Gastrocnemius medialis (tissue), 4 donors: Measurements from ENCODE around the gene ACTBL2. TPM values are rescaled to one million over a fixed set of nuclear protein-coding genes. Genes with fewer than 3 reads are reported as not detected.
"Not testable (repeated sequence)": the region's sequence is repeated elsewhere in the genome, so short reads cannot be mapped to it uniquely, and the experiment has no call there.

Experiments
- ATAC-seq, 2 donors: fragments of 150-250 bp; one replicate each; pipeline ENCODE4 v1.9.1; 2016
- DNase-seq, 2 donors: peaks; one replicate each; pipeline ENCODE4 v3.0.0-alpha.2; 2019
- H3K27ac ChIP-seq, 4 donors: fragments of 200-600 bp; sonication (generic); 1 replicate in 1 of 4; 2 replicates in 3 of 4; pipeline ENCODE4 v1.5.1; 2016 to 2018; ENCODE audit warnings: mild to moderate bottlenecking in 2 of 4, moderate library complexity in 1 of 4
- H3K27me3 ChIP-seq, 3 donors: fragments of 200-600 bp; sonication (generic) in 2 of 3; 1 replicate in 1 of 3; 2 replicates in 2 of 3; pipeline versions ENCODE4 v1.5.1 to v1.6.0; 2016 to 2019; ENCODE audit warnings: mild to moderate bottlenecking in 1 of 3, moderate library complexity in 1 of 3
- H3K36me3 ChIP-seq, 2 donors: fragments of 200-600 bp; sonication (generic) in 1 of 2; one replicate each; pipeline ENCODE4 v1.5.1; 2017 to 2018
- H3K4me1 ChIP-seq, 2 donors: fragments of 200-600 bp; sonication (generic) in 1 of 2; one replicate each; pipeline ENCODE4 v1.5.1; 2016 to 2017; ENCODE audit warnings: mild to moderate bottlenecking in 2 of 2
- H3K4me3 ChIP-seq, 4 donors: fragments of 200-600 bp; sonication (generic) in 3 of 4; 1 replicate in 1 of 4; 2 replicates in 3 of 4; pipeline ENCODE4 v1.5.1; 2016 to 2019; ENCODE audit warnings: mild to moderate bottlenecking in 2 of 4
- H3K9me3 ChIP-seq, 3 donors: fragments of 200-600 bp; sonication (generic) in 2 of 3; 1 replicate in 1 of 3; 2 replicates in 2 of 3; pipeline ENCODE4 v1.5.1; 2016 to 2019
- POLR2A ChIP-seq, 2 donors: fragments of 450-650 bp; IDR thresholded peaks; one replicate each; pipeline ENCODE4 v1.6.1; 2017; ENCODE audit warnings: antibody characterized with exemption in 2 of 2, mild to moderate bottlenecking in 2 of 2, moderate library complexity in 2 of 2
- in situ Hi-C, 4 donors: fragments of 200-750 bp; cut with MboI; loops; one replicate each; pipeline versions ENCODE4 v1.15.0 to v1.8.0; 2017; ENCODE audit warnings: low sequenced_read_pairs in 4 of 4
- intact Hi-C: fragments of 100-400 bp; cut with DNase I; formaldehyde crosslinking; loops from one replicate; pipeline ENCODE4 v1.15.1; 2023; ENCODE audit warnings: low total_unique reads
- total RNA-seq, 4 donors: library from RNA; depleted of rRNA; stranded (reverse); fragments of >200 nt; gene quantifications; one replicate each; pipeline versions ENCODE4 v1.1.0 to v1.2.3, GENCODE V29; 2016
- TF ChIP-seq, protein P1 (sequence below), 5 experiments: fragments of 450-650 bp in 3 of 5; fragments of 200-600 bp in 2 of 5; sonication (generic) in 2 of 5; IDR thresholded peaks in 4 of 5; conservative IDR thresholded peaks in 1 of 5; 1 replicate in 4 of 5; 2 replicates in 1 of 5; pipeline ENCODE4 v1.5.1; 2016 to 2019; ENCODE audit warnings: antibody characterized with exemption in 5 of 5, mild to moderate bottlenecking in 3 of 5, moderate library complexity in 3 of 5

Gene ACTBL2
- total RNA-seq, 4 donors from 2014 or later, result not detected

DNA sequence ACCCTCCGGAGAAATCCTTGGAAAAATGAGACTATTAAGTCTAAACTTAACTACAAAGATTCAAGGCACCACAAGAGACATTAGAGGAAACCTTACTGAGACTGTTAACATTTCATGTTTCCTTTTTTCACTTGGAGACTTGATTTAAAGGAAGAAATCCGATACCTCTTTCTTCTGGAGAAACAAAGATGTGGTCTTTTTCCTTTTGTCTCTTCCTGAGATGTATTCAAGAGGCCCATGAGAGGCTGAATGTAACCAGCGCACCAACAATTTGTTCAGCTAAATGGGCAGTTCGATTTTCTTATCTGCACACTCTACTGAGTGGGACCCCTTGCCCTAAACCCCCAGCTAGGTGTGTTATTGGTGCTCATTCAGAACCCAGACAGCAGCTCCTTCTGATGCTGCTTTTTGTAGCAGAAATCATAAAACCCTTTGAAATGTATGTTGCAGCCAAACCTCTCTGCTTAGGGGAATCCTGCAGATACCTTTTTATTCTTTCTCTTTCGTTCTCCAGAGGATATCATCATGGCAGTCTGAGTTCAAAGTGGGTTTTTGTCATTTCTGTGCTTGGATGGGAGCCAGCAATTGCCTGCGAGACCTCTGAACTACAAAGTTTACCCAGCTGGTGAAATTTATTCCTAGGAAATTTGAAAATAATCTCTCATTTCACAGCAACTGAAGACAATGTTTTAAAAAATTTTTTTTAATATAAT, 41.9 kb upstream of the ACTBL2 start:
- Histone ChIP-seq H3K4me1 (peaks cover 7% of the 10 kb centered on the region in 2 donors), H3K27me3 (no peaks in the 10 kb centered on the region), H3K9me3 (no peaks in the 10 kb centered on the region), H3K4me3 (no peak overlapping the region), H3K27ac (no peak overlapping the region), H3K36me3 (no peaks in the 10 kb centered on the region)
- DNase-seq, result no peak
- in situ Hi-C loops (loop anchor here in 2 of 4 donors (25.0 kb wide), 2 partner anchors 238 to 263 kb away; no protein-coding TSS in a partner anchor), intact Hi-C loops (no loop called here)
- TF ChIP-seq, protein P1, sequence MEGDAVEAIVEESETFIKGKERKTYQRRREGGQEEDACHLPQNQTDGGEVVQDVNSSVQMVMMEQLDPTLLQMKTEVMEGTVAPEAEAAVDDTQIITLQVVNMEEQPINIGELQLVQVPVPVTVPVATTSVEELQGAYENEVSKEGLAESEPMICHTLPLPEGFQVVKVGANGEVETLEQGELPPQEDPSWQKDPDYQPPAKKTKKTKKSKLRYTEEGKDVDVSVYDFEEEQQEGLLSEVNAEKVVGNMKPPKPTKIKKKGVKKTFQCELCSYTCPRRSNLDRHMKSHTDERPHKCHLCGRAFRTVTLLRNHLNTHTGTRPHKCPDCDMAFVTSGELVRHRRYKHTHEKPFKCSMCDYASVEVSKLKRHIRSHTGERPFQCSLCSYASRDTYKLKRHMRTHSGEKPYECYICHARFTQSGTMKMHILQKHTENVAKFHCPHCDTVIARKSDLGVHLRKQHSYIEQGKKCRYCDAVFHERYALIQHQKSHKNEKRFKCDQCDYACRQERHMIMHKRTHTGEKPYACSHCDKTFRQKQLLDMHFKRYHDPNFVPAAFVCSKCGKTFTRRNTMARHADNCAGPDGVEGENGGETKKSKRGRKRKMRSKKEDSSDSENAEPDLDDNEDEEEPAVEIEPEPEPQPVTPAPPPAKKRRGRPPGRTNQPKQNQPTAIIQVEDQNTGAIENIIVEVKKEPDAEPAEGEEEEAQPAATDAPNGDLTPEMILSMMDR (IDR thresholded peaks at IDR 0.05 in 4 of 5, conservative IDR thresholded peaks at IDR 0.05 in 1 of 5), result no peak
- no peak for TF ChIP-seq POLR2A (IDR thresholded peaks at IDR 0.05)
- ATAC-seq, result no peak

DNA sequence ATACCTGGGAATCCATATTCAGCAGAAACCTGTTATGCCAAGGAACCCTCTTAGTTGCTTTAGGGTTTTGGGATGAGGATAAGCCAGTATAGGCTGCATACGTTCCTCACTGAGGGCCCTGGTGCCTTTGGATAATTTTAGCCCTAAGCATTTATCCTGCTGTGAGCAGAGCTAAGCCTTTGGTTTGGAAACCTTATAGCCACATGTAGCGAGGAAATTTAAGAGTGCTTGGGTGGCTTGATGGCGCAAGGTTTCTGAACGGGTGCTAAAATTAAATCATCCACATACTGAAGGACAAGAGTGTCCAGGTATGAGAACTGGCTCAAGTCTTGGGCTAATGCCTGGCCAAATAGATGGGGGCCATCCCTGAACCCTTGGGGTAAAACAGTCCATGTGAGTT, 39.9 kb upstream of the ACTBL2 start:
- ATAC-seq, result peak; percentile 54 to 65
- in situ Hi-C loops, result loop anchor here in 2 of 4 donors (25.0 kb wide), 2 partner anchors 240 to 265 kb away; no protein-coding TSS in a partner anchor
- H3K4me1 ChIP-seq, H3K27me3 ChIP-seq, intact Hi-C loops, H3K4me3 ChIP-seq, H3K9me3 ChIP-seq, H3K36me3 ChIP-seq: not testable (repeated sequence)
- peak overlapping the region in 3 of 4 donors; percentile 16 to 41 (median 26) for H3K27ac ChIP-seq
- DNase-seq, result peak; percentile 16 to 24

DNA sequence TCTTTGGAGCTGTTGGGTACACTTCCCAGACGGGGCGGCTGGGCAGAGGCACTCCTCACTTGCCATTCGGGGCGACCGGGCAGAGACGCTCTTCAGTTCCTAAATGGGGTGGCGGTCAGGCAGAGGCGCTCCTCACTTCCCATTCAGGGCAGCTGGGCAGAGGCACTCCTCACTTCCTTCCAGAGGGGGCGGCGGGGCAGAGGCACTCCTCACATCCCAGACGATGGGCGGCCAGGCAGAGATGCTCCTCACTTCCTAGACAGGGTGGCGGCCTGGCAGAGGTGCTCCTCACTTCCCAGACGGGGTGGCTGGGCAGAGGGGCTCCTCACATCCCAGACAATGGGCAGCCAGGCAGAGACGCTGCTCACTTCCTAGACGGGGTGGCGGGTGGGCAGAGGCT, 35.8 kb upstream of the ACTBL2 start:
- H3K9me3 ChIP-seq, H3K36me3 ChIP-seq, H3K27ac ChIP-seq, ATAC-seq, H3K4me3 ChIP-seq, DNase-seq, H3K27me3 ChIP-seq, H3K4me1 ChIP-seq, intact Hi-C loops: not testable (repeated sequence)
- in situ Hi-C loops, result loop anchor here in 2 of 4 donors (25.0 kb wide), 2 partner anchors 244 to 269 kb away; no protein-coding TSS in a partner anchor

DNA sequence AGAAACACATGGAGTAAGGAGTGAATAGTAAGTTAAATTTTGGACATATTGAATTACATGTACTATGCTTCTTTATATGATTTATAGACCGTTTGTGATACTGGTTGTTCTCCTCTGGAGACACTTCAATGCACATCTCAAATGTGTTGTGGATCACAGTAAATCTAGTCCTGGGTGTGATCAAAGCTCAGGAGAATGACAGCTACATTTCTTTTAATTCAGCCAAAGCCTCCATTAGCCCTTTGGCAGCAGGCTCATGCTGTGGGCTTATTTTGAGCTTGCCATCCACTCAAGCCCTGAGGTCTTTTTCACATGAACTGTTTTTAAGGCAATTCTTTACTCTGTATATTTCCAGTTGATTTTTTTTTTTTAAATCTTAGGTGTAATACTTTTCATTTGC, 34.6 kb upstream of the ACTBL2 start:
- TF ChIP-seq, protein P1 (IDR thresholded peaks at IDR 0.05 in 4 of 5, conservative IDR thresholded peaks at IDR 0.05 in 1 of 5), result no peak
- no peak for TF ChIP-seq POLR2A (IDR thresholded peaks at IDR 0.05)
- intact Hi-C loops (no loop called here), in situ Hi-C loops (loop anchor here in 2 of 4 donors (25.0 kb wide), 2 partner anchors 245 to 270 kb away; no protein-coding TSS in a partner anchor)
- no peak for DNase-seq
- no peaks in the 10 kb centered on the region for H3K27me3 ChIP-seq
- H3K4me1 ChIP-seq, result peaks cover 5 to 7% of the 10 kb centered on the region in 2 donors
- no peak overlapping the region for H3K4me3 ChIP-seq
- no peak overlapping the region for H3K27ac ChIP-seq
- no peaks in the 10 kb centered on the region for H3K36me3 ChIP-seq
- H3K9me3 ChIP-seq, result no peaks in the 10 kb centered on the region
- ATAC-seq, result no peak

DNA sequence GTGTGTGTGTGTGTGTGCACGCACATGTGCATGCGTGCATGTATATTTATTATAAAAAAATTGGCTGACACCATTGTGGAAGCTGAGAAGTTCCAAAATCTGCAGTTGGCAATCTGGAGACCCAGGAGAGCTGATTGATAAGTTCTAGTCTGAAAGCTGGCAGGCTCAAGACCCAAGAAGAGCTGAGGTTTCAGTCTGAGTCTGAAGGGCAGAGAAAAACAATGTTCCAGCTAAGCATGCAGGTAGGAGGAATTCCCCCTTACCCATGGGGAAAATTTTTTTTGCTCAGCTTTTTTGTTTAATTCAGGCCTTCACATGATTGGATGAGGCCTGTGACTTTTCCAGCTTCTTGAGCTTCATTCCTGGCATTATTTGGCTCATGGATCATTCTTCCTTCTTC, 31.2 kb upstream of the ACTBL2 start:
- no peak for ATAC-seq
- intact Hi-C loops, result no loop called here
- Histone ChIP-seq H3K27me3 (no peaks in the 10 kb centered on the region), H3K4me3 (no peak overlapping the region), H3K36me3 (no peaks in the 10 kb centered on the region), H3K9me3 (no peaks in the 10 kb centered on the region), H3K4me1 (no peaks in the 10 kb centered on the region), H3K27ac (no peak overlapping the region)
- in situ Hi-C loops, result loop anchor here in 2 of 4 donors (25.0 kb wide), 2 partner anchors 249 to 274 kb away; no protein-coding TSS in a partner anchor
- DNase-seq, result no peak
- no peak for TF ChIP-seq POLR2A (IDR thresholded peaks at IDR 0.05)
- TF ChIP-seq, protein P1 (IDR thresholded peaks at IDR 0.05 in 4 of 5, conservative IDR thresholded peaks at IDR 0.05 in 1 of 5), result no peak
